22Rv1 (cell line): Measurements from ENCODE around the gene TLR4.

Experiments used
- ZFX ChIP-seq: fragments of 450-650 bp; IDR thresholded peaks from 2 replicates; pipeline ENCODE4 v1.6.1; 2017; ENCODE audit warnings: antibody characterized with exemption, borderline replicate concordance
- TF ChIP-seq, protein P1 (sequence below): fragments of 450-650 bp; IDR thresholded peaks from 2 replicates; pipeline ENCODE4 v1.5.1; 2017; ENCODE audit warnings: mild to moderate bottlenecking

GRCh38 chr9:117719161-117719920 is 15.1 kb downstream of the TLR4 start:
- TF ChIP-seq, protein P1, sequence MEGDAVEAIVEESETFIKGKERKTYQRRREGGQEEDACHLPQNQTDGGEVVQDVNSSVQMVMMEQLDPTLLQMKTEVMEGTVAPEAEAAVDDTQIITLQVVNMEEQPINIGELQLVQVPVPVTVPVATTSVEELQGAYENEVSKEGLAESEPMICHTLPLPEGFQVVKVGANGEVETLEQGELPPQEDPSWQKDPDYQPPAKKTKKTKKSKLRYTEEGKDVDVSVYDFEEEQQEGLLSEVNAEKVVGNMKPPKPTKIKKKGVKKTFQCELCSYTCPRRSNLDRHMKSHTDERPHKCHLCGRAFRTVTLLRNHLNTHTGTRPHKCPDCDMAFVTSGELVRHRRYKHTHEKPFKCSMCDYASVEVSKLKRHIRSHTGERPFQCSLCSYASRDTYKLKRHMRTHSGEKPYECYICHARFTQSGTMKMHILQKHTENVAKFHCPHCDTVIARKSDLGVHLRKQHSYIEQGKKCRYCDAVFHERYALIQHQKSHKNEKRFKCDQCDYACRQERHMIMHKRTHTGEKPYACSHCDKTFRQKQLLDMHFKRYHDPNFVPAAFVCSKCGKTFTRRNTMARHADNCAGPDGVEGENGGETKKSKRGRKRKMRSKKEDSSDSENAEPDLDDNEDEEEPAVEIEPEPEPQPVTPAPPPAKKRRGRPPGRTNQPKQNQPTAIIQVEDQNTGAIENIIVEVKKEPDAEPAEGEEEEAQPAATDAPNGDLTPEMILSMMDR = no peak
- TF ChIP-seq ZFX = no peak
